ENCODE measurements around the gene LITAF. TPM values are rescaled to one million over a fixed set of nuclear protein-coding genes. Genes with fewer than 3 reads are reported as not detected.
"Not testable (repeated sequence)": the region's sequence is repeated elsewhere in the genome, so short reads cannot be mapped to it uniquely, and the experiment has no call there.

LITAF gene
- total RNA-seq, 2 donors from 2014 or later: 112 to 191 TPM

DNA sequence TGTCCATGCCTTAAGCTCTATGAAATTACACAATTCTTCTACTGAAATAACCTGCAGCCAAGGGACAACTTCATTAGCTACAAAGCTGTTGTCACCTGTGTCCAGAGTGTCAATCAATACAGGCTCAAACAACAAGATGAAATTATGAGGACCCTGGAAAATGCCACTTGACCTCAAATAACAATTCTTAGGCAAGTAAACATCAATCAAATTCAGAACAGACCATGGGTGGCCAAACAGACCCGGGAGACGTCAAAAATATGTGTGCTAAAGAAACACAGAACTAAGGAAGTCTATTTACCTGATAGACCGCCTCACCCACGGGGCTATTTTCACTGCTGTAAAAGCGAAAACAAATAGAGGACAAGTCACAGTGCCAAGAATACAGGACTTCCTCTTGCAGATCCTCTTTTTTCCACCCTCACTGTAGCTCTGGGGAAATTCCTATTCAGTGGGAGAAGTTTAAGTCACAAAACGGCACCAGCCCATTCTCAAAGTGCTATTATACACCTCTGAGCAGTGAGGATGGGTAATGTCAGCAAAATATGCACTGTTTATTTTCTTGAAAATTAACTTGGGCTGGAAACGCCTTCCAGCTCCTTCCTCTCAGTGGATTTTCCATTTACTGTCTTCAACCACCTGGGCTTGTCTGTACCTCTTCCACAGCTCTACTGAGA, 2.7 kb downstream of the LITAF start:
- H3K27ac Mint-ChIP-seq: peak overlapping the region; percentile 89 to 97
- H3K4me3 Mint-ChIP-seq: peak overlapping the region; percentile 96
- H3K36me3 Mint-ChIP-seq: no peaks in the 10 kb centered on the region
- ATAC-seq (no peak), DNase-seq (ENCODE audit: low spot score) (peak; percentile 61)
- H3K4me1 Mint-ChIP-seq (ENCODE audit: low read depth in 2 of 2): peaks cover 59 to 64% of the 10 kb centered on the region in 2 donors
- H3K27me3 Mint-ChIP-seq: no peaks in the 10 kb centered on the region
- no peaks in the 10 kb centered on the region for H3K9me3 Mint-ChIP-seq

DNA sequence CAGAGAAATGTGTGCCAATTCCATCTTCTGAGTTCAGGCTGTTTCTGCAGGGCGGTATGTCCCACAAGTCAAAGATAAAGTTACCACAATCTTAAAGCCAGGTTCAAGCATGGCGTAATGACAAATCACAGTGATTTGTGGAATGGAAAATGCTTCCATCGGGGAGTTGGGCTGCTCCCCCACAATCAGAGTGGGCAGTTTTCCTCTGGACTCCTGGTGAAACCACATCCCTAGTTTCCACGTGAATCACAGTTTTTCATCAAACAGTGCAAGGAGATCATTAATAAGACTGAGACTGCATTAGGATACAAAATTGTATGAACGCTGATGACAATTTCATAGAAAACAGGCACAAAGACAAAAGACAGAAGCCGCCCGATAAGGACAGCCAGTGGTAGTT, 3.6 kb downstream of the LITAF start:
- H3K36me3 Mint-ChIP-seq: no peaks in the 10 kb centered on the region
- H3K27me3 Mint-ChIP-seq: no peaks in the 10 kb centered on the region
- H3K4me1 Mint-ChIP-seq (ENCODE audit: low read depth in 2 of 2): peaks cover 64 to 68% of the 10 kb centered on the region in 2 donors
- H3K9me3 Mint-ChIP-seq: no peaks in the 10 kb centered on the region
- peak; percentile 50 for DNase-seq (ENCODE audit: low spot score)
- no peak for ATAC-seq
- H3K4me3 Mint-ChIP-seq: peak overlapping the region; percentile 96
- peak overlapping the region; percentile 89 to 93 for H3K27ac Mint-ChIP-seq

DNA sequence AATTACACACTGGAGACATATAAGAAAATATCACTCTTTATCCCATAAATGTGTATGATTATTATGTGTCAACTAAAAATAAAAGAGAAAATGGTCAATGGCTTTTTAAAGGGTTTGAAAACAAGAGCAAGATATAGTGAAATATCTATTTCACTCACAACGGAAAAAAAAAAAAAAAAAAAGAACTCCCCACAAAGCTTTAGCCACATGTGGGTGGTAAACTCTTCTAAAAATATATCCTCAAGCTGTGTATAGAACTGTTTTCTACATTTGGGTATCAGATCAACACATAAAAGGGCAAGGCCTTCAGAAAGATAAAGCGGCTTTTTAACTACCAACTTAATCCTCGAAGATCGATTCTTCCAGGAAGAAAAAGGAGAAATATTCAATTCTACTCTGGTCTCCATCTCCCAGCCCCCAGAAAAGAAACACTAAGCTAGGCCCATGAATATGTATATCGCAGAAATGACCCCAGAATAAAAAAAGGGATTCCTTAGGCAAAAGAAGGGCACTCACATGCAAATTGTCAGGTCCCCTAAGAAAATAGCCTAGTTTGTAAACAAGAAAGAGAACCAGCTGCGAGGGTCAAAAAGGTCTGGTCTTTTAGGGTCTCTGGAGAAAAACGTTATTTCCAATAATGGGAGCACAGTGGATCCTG, 4.4 kb downstream of the LITAF start:
- ATAC-seq (no peak), DNase-seq (ENCODE audit: low spot score) (peak; percentile 15)
- Mint-ChIP-seq H3K4me3 (peak overlapping the region; percentile 96), H3K36me3 (no peaks in the 10 kb centered on the region), H3K27me3 (no peaks in the 10 kb centered on the region), H3K9me3 (no peaks in the 10 kb centered on the region), H3K4me1 (ENCODE audit: low read depth in 2 of 2) (peaks cover 61 to 70% of the 10 kb centered on the region in 2 donors), H3K27ac (peak overlapping the region; percentile 89 to 93)

DNA sequence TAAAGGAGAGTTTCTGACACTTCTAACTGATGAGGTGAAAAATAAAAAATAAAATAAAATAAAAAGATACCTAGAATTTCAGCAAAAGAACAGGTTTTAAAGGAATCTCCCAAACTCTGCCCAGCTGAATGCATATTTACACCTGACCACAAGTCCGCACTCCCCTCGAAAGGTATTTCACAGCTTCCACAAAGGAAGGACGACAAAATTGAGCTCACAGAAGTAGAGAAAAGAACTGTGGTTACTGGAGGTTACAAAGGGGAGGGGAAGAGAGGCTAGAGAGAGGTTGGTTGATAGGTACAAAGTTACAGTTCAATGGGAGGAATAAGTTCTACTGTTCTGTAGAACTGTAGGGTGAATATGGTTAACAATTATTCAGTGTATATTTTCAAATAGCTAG, 5.0 kb downstream of the LITAF start:
- no peaks in the 10 kb centered on the region for H3K9me3 Mint-ChIP-seq
- no peak for ATAC-seq
- peak overlapping the region; percentile 96 for H3K4me3 Mint-ChIP-seq
- no peaks in the 10 kb centered on the region for H3K36me3 Mint-ChIP-seq
- H3K4me1 Mint-ChIP-seq (ENCODE audit: low read depth in 2 of 2): peaks cover 65 to 73% of the 10 kb centered on the region in 2 donors
- no peaks in the 10 kb centered on the region for H3K27me3 Mint-ChIP-seq
- peak; percentile 49 for DNase-seq (ENCODE audit: low spot score)
- H3K27ac Mint-ChIP-seq: peak overlapping the region; percentile 89 to 93

DNA sequence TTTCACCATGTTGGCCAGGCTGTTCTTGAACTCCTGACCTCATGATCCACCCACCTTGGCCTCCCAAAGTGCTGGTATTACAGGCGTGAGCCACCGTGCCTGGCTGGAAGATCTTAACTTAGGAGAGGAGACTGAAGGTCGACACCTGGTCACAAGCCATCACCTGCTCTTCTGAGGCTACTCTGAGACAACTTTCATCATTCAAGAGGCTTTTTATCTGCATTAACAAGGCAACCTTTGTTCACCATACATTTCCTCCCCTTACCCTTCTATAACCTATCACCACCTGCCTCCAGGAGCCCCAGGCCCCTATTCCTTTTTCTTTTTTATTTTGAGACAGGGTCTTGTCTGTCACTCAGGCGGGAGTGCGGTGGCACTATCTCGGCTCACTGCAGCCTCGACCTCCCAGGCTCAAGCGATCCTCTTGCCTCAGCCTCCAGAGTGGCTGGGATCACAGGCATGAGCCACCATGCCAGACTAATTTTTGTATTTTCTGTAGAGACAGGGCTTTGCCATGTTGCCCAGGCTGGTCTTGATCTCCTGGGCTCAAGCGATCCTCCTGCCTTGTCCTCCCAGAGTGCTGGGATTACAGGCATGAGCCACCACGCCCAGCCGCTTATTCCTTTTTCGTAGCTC, 6.2 kb downstream of the LITAF start:
- Mint-ChIP-seq H3K36me3 (no peaks in the 10 kb centered on the region), H3K9me3 (no peaks in the 10 kb centered on the region), H3K27me3 (no peaks in the 10 kb centered on the region), H3K4me1 (ENCODE audit: low read depth in 2 of 2) (peaks cover 69 to 78% of the 10 kb centered on the region in 2 donors), H3K27ac (peak overlapping the region; percentile 89 to 93), H3K4me3 (peak overlapping the region; percentile 96)
- peak; percentile 54 for DNase-seq (ENCODE audit: low spot score)
- ATAC-seq: no peak

DNA sequence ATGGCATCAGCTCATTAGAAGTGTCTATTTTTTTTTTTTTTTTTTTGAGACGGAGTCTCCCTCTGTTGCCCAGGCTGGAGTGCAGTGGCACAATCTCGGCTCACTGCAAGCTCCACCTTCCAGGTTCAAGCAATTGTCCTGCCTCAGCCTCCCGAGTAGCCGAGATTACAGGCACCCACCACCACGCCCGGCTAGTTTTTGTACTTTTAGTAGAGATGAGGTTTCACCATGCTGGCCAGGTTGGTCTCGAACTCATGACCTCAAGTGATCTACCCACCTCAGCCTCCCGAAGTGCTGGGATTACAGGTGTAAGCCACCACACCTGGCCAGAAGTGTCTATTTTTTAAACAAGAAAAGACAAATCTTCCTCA, 9.4 kb downstream of the LITAF start:
- H3K27me3 Mint-ChIP-seq, H3K36me3 Mint-ChIP-seq, ATAC-seq, H3K9me3 Mint-ChIP-seq: not testable (repeated sequence)
- DNase-seq (ENCODE audit: low spot score): peak; percentile 13
- H3K4me1 Mint-ChIP-seq (ENCODE audit: low read depth in 2 of 2): peaks cover 70 to 75% of the 10 kb centered on the region in 2 donors
- H3K27ac Mint-ChIP-seq: peak overlapping the region in 1 of 2 donors; percentile 69
- peak overlapping the region; percentile 32 for H3K4me3 Mint-ChIP-seq

DNA sequence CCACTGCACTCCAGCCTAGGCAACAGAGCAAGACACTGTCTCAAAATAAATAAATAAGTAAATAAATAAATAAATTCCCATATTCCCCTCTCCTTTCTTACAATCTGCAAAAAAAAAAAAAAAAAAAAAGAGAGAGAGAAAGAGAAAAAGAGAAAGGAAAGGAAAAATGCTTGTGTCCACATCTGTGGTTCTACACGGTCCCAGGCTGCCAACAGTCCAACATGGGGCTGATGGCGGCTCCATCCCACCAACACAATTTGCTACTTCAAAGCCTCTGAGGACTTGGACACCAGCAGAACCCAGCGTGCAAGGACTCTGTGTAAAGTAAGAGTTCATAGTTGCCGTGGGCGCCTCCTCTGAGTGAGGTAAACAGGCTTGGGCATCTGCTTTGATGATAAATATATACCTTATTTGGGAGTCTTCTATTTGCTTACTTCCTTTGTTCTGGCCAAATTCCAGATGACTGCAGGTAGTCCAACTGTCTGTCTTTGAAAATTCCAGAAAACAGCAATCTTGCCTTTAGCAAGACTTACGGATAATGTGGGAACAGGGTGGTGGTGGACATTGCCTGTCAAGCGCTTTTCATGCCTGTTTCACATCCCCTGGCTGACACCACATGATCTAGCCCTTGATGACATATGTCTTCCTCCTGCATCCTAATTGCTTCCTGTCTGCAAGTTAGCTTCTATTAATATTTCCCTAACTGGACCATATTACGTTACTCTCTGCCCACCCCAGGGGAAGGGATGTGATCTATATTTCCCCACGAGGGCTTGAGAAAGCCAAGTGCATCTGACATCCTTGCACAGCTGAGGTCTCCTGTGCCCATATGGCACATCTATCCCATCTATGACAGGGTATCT, 10.1 kb downstream of the LITAF start:
- Mint-ChIP-seq H3K4me1 (ENCODE audit: low read depth in 2 of 2) (peaks cover 70 to 75% of the 10 kb centered on the region in 2 donors), H3K36me3 (no peaks in the 10 kb centered on the region), H3K27me3 (no peaks in the 10 kb centered on the region), H3K27ac (peak overlapping the region in 1 of 2 donors; percentile 69), H3K9me3 (no peaks in the 10 kb centered on the region), H3K4me3 (peak overlapping the region; percentile 32)
- DNase-seq (ENCODE audit: low spot score) (no peak), ATAC-seq (no peak)

DNA sequence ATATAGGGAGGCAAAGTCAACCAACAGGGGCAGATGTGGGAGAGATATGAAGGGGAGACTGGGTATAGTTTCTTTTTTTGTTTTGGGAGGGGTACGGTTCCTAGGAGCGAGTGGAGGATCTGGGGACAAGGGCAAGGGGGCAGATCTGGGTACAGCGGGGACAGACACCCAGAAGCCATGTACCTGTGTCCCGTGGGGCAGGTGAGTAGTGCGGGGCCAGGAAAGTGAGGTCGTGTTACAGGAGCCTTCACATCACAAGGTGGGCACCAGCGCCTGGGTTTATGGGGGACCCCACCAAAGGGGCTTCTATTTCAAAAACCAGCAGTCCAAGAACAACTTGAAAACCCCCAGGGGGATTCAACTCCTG, 11.5 kb downstream of the LITAF start:
- ATAC-seq (peak; percentile 2 to 34), DNase-seq (ENCODE audit: low spot score) (no peak)
- Mint-ChIP-seq H3K27me3 (no peaks in the 10 kb centered on the region), H3K4me1 (ENCODE audit: low read depth in 2 of 2) (peaks cover 68 to 74% of the 10 kb centered on the region in 2 donors), H3K27ac (peak overlapping the region; percentile 67 to 90), H3K4me3 (peak overlapping the region; percentile 72), H3K36me3 (no peaks in the 10 kb centered on the region), H3K9me3 (no peaks in the 10 kb centered on the region)

DNA sequence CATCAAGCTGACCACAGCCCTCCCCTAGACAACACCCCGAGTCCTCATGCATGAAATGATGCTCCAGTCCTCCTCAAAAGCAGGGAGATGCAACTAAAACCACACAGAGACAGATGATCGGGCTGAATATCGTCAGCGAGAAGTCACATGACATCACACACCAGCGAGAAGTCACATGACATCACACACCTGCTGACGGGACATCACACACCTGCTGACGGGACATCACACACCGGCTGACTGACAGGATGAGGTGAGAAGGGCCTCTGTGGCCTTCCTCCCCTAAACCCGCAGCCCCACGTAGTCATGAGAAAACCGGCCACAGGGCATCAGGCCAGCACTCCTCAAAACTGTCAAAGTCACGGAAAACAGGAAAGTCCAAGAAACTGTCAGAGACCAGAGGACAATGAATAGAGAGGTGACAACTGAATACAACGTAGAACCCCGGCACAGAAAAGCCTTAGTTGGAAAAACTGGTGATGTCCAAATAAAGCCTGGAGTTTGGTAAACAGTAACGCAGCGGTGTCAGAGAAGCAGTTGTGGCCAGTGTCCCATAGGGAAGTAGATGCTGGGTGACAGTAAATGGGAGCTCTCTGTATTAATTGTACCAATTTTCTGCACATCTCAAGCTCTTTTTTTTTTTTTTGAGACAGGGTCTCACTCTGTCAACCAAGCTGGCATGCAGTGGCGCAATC, 14.3 kb downstream of the LITAF start:
- DNase-seq (ENCODE audit: low spot score) (peak; percentile 59), ATAC-seq (peak; percentile 64 to 73)
- H3K4me3 Mint-ChIP-seq: peak overlapping the region; percentile 77
- no peaks in the 10 kb centered on the region for H3K27me3 Mint-ChIP-seq
- H3K9me3 Mint-ChIP-seq: no peaks in the 10 kb centered on the region
- peaks cover 56 to 62% of the 10 kb centered on the region in 2 donors for H3K4me1 Mint-ChIP-seq (ENCODE audit: low read depth in 2 of 2)
- peak overlapping the region; percentile 80 to 93 for H3K27ac Mint-ChIP-seq
- H3K36me3 Mint-ChIP-seq: no peaks in the 10 kb centered on the region

DNA sequence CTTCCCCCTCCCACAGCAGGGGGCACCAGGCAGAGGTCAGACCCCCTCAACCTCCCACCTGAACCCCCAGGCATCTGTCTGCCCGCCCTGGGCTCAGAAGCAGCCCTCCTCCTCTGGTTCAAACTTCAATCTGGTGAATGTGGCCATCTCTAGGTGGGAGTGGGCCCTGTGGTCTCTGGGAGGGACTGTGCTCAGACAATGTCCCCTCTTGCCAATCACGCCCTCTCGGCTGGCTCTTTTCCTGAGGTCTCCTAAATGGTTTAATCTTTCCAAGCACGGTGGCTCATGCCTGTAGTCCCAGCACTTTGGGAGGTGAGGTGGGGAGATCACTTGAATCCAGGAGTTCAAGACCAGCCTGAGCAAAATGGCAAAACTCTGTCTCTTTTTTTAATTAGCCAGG, 15.2 kb downstream of the LITAF start:
- H3K27me3 Mint-ChIP-seq: no peaks in the 10 kb centered on the region
- no peaks in the 10 kb centered on the region for H3K9me3 Mint-ChIP-seq
- H3K27ac Mint-ChIP-seq: peak overlapping the region; percentile 80 to 93
- no peaks in the 10 kb centered on the region for H3K36me3 Mint-ChIP-seq
- ATAC-seq (no peak), DNase-seq (ENCODE audit: low spot score) (no peak)
- H3K4me1 Mint-ChIP-seq (ENCODE audit: low read depth in 2 of 2): peaks cover 58 to 65% of the 10 kb centered on the region in 2 donors
- H3K4me3 Mint-ChIP-seq: peak overlapping the region; percentile 77

DNA sequence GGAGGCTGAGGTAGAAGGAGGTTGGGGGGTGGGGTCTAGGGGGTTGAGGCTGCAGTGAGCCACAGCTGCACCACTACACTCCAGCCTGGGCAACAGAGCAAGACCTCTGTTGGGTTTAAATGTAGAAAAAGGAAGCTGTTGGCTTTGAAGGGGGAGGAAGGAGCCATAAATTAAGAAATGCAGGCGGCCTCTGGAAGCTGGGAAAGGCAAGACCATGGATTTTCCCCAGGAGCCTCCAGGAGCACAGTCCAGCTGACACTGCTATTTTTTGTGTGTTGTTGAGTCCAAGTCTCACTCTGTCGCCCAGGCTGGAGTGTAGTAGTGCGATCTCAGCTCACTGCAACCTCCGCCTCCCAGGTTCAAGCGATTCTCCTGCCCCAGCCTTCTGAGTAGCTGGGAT, 15.9 kb downstream of the LITAF start:
- H3K27ac Mint-ChIP-seq: peak overlapping the region; percentile 80 to 83
- no peaks in the 10 kb centered on the region for H3K36me3 Mint-ChIP-seq
- H3K4me1 Mint-ChIP-seq (ENCODE audit: low read depth in 2 of 2): peaks cover 65 to 71% of the 10 kb centered on the region in 2 donors
- no peaks in the 10 kb centered on the region for H3K9me3 Mint-ChIP-seq
- no peaks in the 10 kb centered on the region for H3K27me3 Mint-ChIP-seq
- no peak overlapping the region for H3K4me3 Mint-ChIP-seq
- ATAC-seq: no peak
- DNase-seq (ENCODE audit: low spot score): peak; percentile 18

DNA sequence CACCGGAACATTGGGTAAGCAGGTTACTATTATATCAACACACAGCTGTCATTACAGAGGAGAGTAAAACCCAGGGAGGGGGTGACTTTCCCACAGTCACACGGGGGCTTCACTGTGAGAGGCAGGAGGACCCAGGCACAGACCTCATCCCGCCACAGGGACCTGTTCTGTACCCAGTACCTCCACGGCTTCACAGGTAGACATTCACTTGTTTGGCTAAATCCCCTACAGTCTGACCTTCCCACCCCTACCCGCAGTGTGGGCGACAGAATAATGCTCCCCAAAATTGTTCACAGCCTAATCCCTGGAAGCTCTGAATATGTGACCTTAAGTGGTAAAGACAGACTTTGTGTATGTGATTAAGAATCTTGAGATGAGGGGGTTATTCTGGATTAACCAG, 16.5 kb downstream of the LITAF start:
- peak; percentile 31 for DNase-seq (ENCODE audit: low spot score)
- Mint-ChIP-seq H3K9me3 (no peaks in the 10 kb centered on the region), H3K4me3 (no peak overlapping the region), H3K27ac (peak overlapping the region; percentile 80 to 83), H3K36me3 (no peaks in the 10 kb centered on the region), H3K4me1 (ENCODE audit: low read depth in 2 of 2) (peaks cover 64 to 69% of the 10 kb centered on the region in 2 donors), H3K27me3 (no peaks in the 10 kb centered on the region)
- ATAC-seq: no peak

DNA sequence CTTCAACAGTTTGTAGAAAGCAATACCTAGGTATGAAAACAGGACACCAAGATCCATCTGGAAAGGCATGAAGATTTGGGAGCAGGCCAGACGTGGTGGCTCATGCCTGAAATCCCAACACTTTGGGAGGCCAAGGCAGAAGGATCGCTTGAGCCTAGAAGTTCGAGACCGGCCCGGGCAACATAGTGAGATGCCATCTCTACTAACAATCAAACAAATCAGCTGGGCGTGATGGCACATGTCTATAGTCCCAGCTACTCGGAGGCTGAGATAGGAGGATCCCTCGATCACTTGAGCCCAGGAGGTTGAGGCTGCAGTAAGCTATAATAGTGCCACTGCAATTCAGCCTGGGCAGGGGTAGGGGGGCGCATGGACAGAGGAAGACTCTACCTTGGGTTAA, 20.3 kb downstream of the LITAF start:
- Mint-ChIP-seq H3K4me1 (ENCODE audit: low read depth in 2 of 2) (peaks cover 38 to 60% of the 10 kb centered on the region in 2 donors), H3K27ac (peak overlapping the region; percentile 54 to 90), H3K4me3 (no peak overlapping the region), H3K36me3 (no peaks in the 10 kb centered on the region), H3K27me3 (no peaks in the 10 kb centered on the region), H3K9me3 (no peaks in the 10 kb centered on the region)
- ATAC-seq: no peak
- peak; percentile 15 for DNase-seq (ENCODE audit: low spot score)
